Neural cell (in vitro differentiated cells): Measurements from ENCODE around the gene ANKRD6.

Source experiments
- CTCF ChIP-seq: fragments of 450-650 bp; IDR thresholded peaks from 2 replicates; pipeline ENCODE4 v1.5.1; 2014; ENCODE audit warnings: antibody characterized with exemption, mild to moderate bottlenecking, moderate library complexity; ENCODE audit not compliant: poor library complexity, severe bottlenecking
- EZH2 ChIP-seq: fragments of 200-600, 300-800 bp; shearing (Covaris generic), sonication (generic); IDR thresholded peaks from 2 replicates; pipeline ENCODE4 v1.6.1; 2014; ENCODE audit warnings: antibody characterized with exemption, low read length, borderline replicate concordance, mild to moderate bottlenecking; ENCODE audit not compliant: insufficient read depth, poor library complexity, severe bottlenecking
- POLR2AphosphoS5 ChIP-seq: IDR thresholded peaks from 2 replicates; pipeline ENCODE4 v1.6.1; 2012
- RAD21 ChIP-seq: fragments of 450-650 bp; conservative IDR thresholded peaks from 2 replicates; pipeline ENCODE4 v1.6.1; 2014; ENCODE audit warnings: antibody characterized with exemption, mild to moderate bottlenecking, moderate library complexity
- REST ChIP-seq: IDR thresholded peaks from 2 replicates; pipeline ENCODE4 v1.6.1; 2012; ENCODE audit warnings: borderline replicate concordance
- TAF1 ChIP-seq: IDR thresholded peaks from 2 replicates; pipeline ENCODE4 v1.6.1; 2012; ENCODE audit warnings: low read depth

GRCh38 chr6:89520736-89521135, 87.8 kb downstream of the ANKRD6 start:
- TF ChIP-seq CTCF (no peak), EZH2 (no peak), RAD21 (no peak), POLR2AphosphoS5 (no peak), REST (no peak), TAF1 (no peak)
